Prostate gland (tissue), 2 donors: ENCODE results near the gene DNAJC22.

Experiments used
- CTCF ChIP-seq, 4 experiments: fragments of 200-600 bp in 2 of 4; fragments of 450-650 bp in 2 of 4; sonication (generic) in 2 of 4; IDR thresholded peaks; 1 replicate in 3 of 4; 2 replicates in 1 of 4; pipeline ENCODE4 v1.5.1; 2016 to 2019; ENCODE audit warnings: antibody characterized with exemption in 4 of 4, mild to moderate bottlenecking in 2 of 4, moderate library complexity in 2 of 4
- POLR2A ChIP-seq: fragments of 450-650 bp; IDR thresholded peaks from one replicate; pipeline ENCODE4 v1.6.1; 2016; ENCODE audit warnings: antibody characterized with exemption, mild to moderate bottlenecking
- POLR2AphosphoS5 ChIP-seq: sonication (generic); formaldehyde crosslinking; IDR thresholded peaks from one replicate; pipeline ENCODE4 v1.6.1; 2017; ENCODE audit warnings: antibody characterized with exemption

- TF ChIP-seq POLR2AphosphoS5 (no peak), CTCF (IDR thresholded peaks at IDR 0.05) (no peak), POLR2A (no peak)
These were observed 12.0 kb upstream of the DNAJC22 start for GRCh38 chr12:49334681-49335080.
